SU-DHL-6 (cell line): ENCODE measurements around the gene CLNK.

ENCODE experiments used
- H2AFZ ChIP-seq: fragments of 200-600 bp; sonication (generic); 2 replicates; pipeline ENCODE4 v1.6.1; 2014; ENCODE audit warnings: low read depth, mild to moderate bottlenecking, moderate library complexity, mixed read lengths, antibody characterized with exemption, low read length; ENCODE audit not compliant: severe bottlenecking
- H3F3A ChIP-seq: fragments of 200-600 bp; shearing (Covaris generic); 2 replicates; pipeline ENCODE4 v1.6.0; 2016; ENCODE audit warnings: antibody characterized with exemption, mild to moderate bottlenecking; ENCODE audit not compliant: insufficient read depth
- H3K27ac ChIP-seq: fragments of 200-600 bp; sonication (generic); 2 replicates; pipeline ENCODE4 v1.5.1; 2016; ENCODE audit warnings: low read depth, mild to moderate bottlenecking, low read length, moderate library complexity, mixed read lengths
- H3K27me3 ChIP-seq: fragments of 200-600 bp; sonication (generic), shearing (Covaris generic); 2 replicates; pipeline ENCODE4 v1.6.0; 2014; ENCODE audit warnings: mild to moderate bottlenecking, low read length
- H3K36me3 ChIP-seq: fragments of 200-600 bp; sonication (generic); 2 replicates; pipeline ENCODE4 v1.6.1; 2014; ENCODE audit warnings: mild to moderate bottlenecking, low read length, mixed read lengths
- H3K4me2 ChIP-seq: fragments of 300-600, 200-600 bp; shearing (Covaris generic), sonication (generic); 2 replicates; pipeline ENCODE4 v1.6.0; 2014; ENCODE audit warnings: low read length, low read depth, mild to moderate bottlenecking; ENCODE audit not compliant: poor library complexity, severe bottlenecking
- H3K4me3 ChIP-seq: fragments of 200-600 bp; sonication (generic); 2 replicates; pipeline ENCODE4 v1.5.1; 2014; ENCODE audit warnings: antibody characterized with exemption, low read length, mild to moderate bottlenecking, mixed read lengths; ENCODE audit not compliant: insufficient read depth, poor library complexity, severe bottlenecking
- H3K79me2 ChIP-seq: fragments of 200-600 bp; sonication (generic); 2 replicates; pipeline ENCODE4 v1.6.1; 2014; ENCODE audit warnings: mild to moderate bottlenecking, low read length, moderate library complexity; ENCODE audit not compliant: insufficient read depth
- H3K9ac ChIP-seq: fragments of 200-600 bp; sonication (generic); 2 replicates; pipeline ENCODE4 v1.7.0; 2014; ENCODE audit warnings: mild to moderate bottlenecking, low read length
- H3K9me2 ChIP-seq: fragments of 200-600 bp; sonication (generic); replicated peaks from 2 replicates; pipeline ENCODE4 v1.6.1; 2014; ENCODE audit warnings: low read length; ENCODE audit not compliant: insufficient read depth
- H3K9me3 ChIP-seq: fragments of 200-600 bp; sonication (generic); 2 replicates; pipeline ENCODE4 v1.6.1; 2014; ENCODE audit warnings: low read length, mixed read lengths; ENCODE audit not compliant: insufficient read depth
- H4K20me1 ChIP-seq: fragments of 200-600 bp; sonication (generic); 2 replicates; pipeline ENCODE4 v1.6.1; 2014; ENCODE audit warnings: low read depth, mild to moderate bottlenecking, antibody characterized with exemption, low read length, moderate library complexity, mixed read lengths
- EZH2phosphoT487 ChIP-seq: fragments of 200-600 bp; sonication (generic), shearing (Covaris generic); conservative IDR thresholded peaks from 2 replicates; pipeline ENCODE4 v1.6.1; 2018; ENCODE audit warnings: mild to moderate bottlenecking, antibody characterized with exemption, low read length, moderate library complexity, mixed read lengths
- TF ChIP-seq, protein P1 (sequence below): fragments of 200-600 bp; sonication (generic); IDR thresholded peaks from one replicate; pipeline ENCODE4 v1.5.1; 2017; ENCODE audit warnings: antibody characterized with exemption, mild to moderate bottlenecking, low read length, moderate library complexity; ENCODE audit not compliant: insufficient read depth, poor library complexity, severe bottlenecking

CLNK gene

DNA sequence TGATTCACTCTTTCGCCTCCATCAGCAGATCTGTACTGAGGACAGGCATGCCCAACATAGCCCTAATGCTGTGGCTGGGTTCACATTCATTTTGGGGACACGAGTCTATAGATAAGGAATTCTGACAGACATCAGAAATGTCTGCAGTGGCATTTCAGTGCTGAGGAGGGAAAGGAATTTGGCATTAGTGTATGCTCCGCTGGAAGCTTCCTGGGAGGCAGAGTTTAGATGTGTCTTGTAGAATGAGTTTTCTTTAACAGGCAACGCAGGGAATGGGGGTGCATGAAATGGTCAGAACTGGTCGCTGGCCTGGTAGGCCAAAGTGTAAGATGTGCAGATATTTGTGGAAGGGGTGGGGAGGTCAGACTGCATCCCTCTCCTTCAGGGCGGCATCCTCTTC, 183.8 kb downstream of the CLNK start:
- Histone ChIP-seq H3K27ac (no peak overlapping the region), H3K79me2 (no peaks in the 10 kb centered on the region), H3F3A (no peaks in the 10 kb centered on the region), H4K20me1 (no peaks in the 10 kb centered on the region), H3K27me3 (no peaks in the 10 kb centered on the region), H3K4me2 (no peak overlapping the region), H3K9me2 (no peaks in the 10 kb centered on the region), H3K9ac (no peak overlapping the region), H3K9me3 (peaks cover 7% of the 10 kb centered on the region; the same call in 1 of the 2 replicates), H3K4me3 (no peak overlapping the region), H3K36me3 (no peaks in the 10 kb centered on the region), H2AFZ (no peak overlapping the region)
- no peak for TF ChIP-seq EZH2phosphoT487
- TF ChIP-seq, protein P1, sequence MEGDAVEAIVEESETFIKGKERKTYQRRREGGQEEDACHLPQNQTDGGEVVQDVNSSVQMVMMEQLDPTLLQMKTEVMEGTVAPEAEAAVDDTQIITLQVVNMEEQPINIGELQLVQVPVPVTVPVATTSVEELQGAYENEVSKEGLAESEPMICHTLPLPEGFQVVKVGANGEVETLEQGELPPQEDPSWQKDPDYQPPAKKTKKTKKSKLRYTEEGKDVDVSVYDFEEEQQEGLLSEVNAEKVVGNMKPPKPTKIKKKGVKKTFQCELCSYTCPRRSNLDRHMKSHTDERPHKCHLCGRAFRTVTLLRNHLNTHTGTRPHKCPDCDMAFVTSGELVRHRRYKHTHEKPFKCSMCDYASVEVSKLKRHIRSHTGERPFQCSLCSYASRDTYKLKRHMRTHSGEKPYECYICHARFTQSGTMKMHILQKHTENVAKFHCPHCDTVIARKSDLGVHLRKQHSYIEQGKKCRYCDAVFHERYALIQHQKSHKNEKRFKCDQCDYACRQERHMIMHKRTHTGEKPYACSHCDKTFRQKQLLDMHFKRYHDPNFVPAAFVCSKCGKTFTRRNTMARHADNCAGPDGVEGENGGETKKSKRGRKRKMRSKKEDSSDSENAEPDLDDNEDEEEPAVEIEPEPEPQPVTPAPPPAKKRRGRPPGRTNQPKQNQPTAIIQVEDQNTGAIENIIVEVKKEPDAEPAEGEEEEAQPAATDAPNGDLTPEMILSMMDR, result no peak

DNA sequence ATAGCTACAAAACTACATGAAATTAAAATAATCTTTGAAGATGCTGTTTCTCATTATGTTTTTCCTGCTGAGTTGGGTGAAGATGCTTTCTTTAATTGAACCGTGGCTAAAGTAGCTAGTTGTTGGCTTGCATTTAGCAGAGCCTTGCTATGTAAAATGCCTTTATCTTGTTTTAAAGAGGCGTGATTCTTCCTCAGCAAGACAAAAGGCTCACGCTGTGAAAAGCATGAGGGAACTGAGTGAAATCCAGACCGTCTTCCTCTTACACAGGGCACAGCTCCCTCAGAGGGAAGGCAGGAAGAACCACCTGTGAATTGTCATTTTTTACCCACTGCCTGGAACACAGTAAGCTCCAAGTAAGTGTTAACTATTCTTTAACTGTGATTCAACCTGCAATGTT, 188.4 kb downstream of the CLNK start:
- H3K27me3 ChIP-seq, result no peaks in the 10 kb centered on the region
- no peak overlapping the region for H3K9ac ChIP-seq
- no peak overlapping the region for H3K4me2 ChIP-seq
- no peak overlapping the region for H2AFZ ChIP-seq
- H3K36me3 ChIP-seq, result no peaks in the 10 kb centered on the region
- no peak overlapping the region for H3K27ac ChIP-seq
- no peak overlapping the region for H3K4me3 ChIP-seq
- H3K9me2 ChIP-seq, result no peaks in the 10 kb centered on the region
- H4K20me1 ChIP-seq, result no peaks in the 10 kb centered on the region
- no peaks in the 10 kb centered on the region for H3K79me2 ChIP-seq
- no peaks in the 10 kb centered on the region for H3K9me3 ChIP-seq
- no peaks in the 10 kb centered on the region for H3F3A ChIP-seq
- TF ChIP-seq, protein P1, result no peak
- no peak for TF ChIP-seq EZH2phosphoT487

DNA sequence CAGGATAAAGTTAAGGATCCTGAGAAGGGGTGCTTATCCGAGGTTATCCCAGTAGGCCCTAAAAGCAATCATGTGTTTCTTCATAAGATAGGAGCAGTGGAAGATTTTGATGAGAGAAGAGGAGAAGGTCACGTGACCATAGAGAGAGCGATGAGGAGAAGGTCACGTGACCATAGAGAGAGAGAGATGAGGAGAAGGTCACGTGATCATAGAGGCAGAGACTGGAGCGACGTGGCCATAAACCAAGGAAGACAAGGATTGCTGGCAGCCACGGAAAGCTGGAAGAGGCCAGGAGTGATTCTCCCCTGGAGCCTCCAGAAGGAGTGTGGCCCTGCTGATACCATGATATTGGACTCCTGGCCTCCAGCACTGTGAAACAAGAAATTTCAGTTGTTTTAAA, 188.9 kb downstream of the CLNK start:
- Histone ChIP-seq H2AFZ (no peak overlapping the region), H3K79me2 (no peaks in the 10 kb centered on the region), H4K20me1 (no peaks in the 10 kb centered on the region), H3F3A (no peaks in the 10 kb centered on the region), H3K9ac (no peak overlapping the region), H3K9me3 (no peaks in the 10 kb centered on the region), H3K9me2 (no peaks in the 10 kb centered on the region), H3K4me2 (no peak overlapping the region), H3K27ac (no peak overlapping the region), H3K36me3 (no peaks in the 10 kb centered on the region), H3K4me3 (no peak overlapping the region), H3K27me3 (no peaks in the 10 kb centered on the region)
- no peak for TF ChIP-seq EZH2phosphoT487
- TF ChIP-seq, protein P1, result no peak
